Ishikawa (cell line): ENCODE results near the gene TMEM107.

Experiments
- CEBPB ChIP-seq: IDR thresholded peaks from 2 replicates; pipeline ENCODE4 v1.6.1; 2012
- CREB1 ChIP-seq: IDR thresholded peaks from 2 replicates; pipeline ENCODE4 v1.6.1; 2012; ENCODE audit warnings: low read depth
- EGR1 ChIP-seq: IDR thresholded peaks from 2 replicates; pipeline ENCODE4 v1.6.1; 2012
- EP300 ChIP-seq: IDR thresholded peaks from 2 replicates; pipeline ENCODE4 v1.6.1; 2012; ENCODE audit warnings: borderline replicate concordance
- FOXM1 ChIP-seq: IDR thresholded peaks from 2 replicates; pipeline ENCODE4 v1.6.1; 2012; ENCODE audit warnings: low read depth, borderline replicate concordance
- NFIC ChIP-seq: IDR thresholded peaks from 2 replicates; pipeline ENCODE4 v1.6.1; 2012
- RAD21 ChIP-seq: IDR thresholded peaks from 2 replicates; pipeline ENCODE4 v1.6.1; 2012; ENCODE audit warnings: low read depth
- TAF1 ChIP-seq: IDR thresholded peaks from 2 replicates; pipeline ENCODE4 v1.6.1; 2012; ENCODE audit warnings: low read depth, mild to moderate bottlenecking
- TCF12 ChIP-seq: IDR thresholded peaks from 2 replicates; pipeline ENCODE4 v1.6.1; 2012; ENCODE audit warnings: low read depth
- TEAD4 ChIP-seq: IDR thresholded peaks from 2 replicates; pipeline ENCODE4 v1.6.1; 2012
- USF1 ChIP-seq: IDR thresholded peaks from 2 replicates; pipeline ENCODE4 v1.6.1; 2012
- YY1 ChIP-seq: IDR thresholded peaks from 2 replicates; pipeline ENCODE4 v1.6.1; 2012; ENCODE audit warnings: low read depth
- ZBTB7A ChIP-seq: IDR thresholded peaks from 2 replicates; pipeline ENCODE4 v1.6.1; 2012; ENCODE audit warnings: low read depth
- TF ChIP-seq, protein P1 (sequence below): IDR thresholded peaks from 2 replicates; pipeline ENCODE4 v1.6.1; 2012
- TF ChIP-seq, protein P2 (sequence below): IDR thresholded peaks from 2 replicates; pipeline ENCODE4 v1.6.1; 2012; ENCODE audit warnings: low read depth, mild to moderate bottlenecking

The TMEM107 gene

DNA sequence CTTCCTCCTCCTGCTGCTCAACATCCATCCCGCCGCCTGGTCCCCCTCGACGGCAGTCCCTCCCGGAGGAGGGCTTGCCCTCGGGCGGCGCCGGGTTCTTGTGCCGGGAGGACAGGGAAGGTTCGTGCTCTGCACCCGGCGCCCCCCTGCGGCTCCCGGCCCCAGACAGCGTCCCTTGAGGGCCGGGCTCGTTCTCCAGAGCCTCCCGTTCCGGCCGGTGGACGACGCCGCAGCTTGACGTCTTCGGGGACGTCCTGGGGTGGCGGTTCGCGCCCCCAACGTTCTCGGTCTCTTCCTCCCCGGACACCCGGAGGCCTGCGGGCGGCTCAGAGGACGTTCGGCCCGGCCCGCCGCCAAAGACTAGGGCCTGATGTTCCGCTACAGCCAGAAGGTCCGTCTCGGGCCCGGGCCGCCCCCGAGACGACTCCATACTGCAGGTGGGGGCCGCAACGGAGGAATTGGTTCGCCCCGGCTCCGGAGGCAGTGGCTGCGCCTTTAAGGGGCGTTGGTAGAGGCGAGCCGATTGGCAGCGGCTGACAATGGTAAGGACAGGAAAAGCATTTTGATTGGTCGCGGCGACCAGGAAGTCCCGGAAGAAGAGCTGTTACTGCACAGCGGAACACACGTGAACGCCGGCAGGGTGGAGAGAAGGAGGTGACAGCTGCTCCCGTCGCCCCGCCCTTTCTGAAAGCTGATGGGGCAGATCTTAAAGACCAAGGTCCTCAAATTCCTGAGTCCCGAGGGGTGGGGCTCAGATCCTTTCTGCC, 13.7 kb upstream of the TMEM107 start, which contains the start of gene BORCS6:
BORCS6 (minus strand) TSS at position 470 of the 767 bp plus-strand sequence; CDS start at position 430, 40 bp downstream.
- TF ChIP-seq TEAD4 (peak; percentile 32), YY1 (peak; percentile 58; the same call in 1 of the 2 replicates), NFIC (no peak), FOXM1 (0 out of 2 replicates have a peak, but pooled peaks have one; percentile 11), EP300 (no peak), USF1 (peak; percentile 88), ZBTB7A (peak; percentile 49; the same call in 1 of the 2 replicates)
- TF ChIP-seq, protein P1, sequence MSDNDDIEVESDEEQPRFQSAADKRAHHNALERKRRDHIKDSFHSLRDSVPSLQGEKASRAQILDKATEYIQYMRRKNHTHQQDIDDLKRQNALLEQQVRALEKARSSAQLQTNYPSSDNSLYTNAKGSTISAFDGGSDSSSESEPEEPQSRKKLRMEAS = peak; percentile 77

DNA sequence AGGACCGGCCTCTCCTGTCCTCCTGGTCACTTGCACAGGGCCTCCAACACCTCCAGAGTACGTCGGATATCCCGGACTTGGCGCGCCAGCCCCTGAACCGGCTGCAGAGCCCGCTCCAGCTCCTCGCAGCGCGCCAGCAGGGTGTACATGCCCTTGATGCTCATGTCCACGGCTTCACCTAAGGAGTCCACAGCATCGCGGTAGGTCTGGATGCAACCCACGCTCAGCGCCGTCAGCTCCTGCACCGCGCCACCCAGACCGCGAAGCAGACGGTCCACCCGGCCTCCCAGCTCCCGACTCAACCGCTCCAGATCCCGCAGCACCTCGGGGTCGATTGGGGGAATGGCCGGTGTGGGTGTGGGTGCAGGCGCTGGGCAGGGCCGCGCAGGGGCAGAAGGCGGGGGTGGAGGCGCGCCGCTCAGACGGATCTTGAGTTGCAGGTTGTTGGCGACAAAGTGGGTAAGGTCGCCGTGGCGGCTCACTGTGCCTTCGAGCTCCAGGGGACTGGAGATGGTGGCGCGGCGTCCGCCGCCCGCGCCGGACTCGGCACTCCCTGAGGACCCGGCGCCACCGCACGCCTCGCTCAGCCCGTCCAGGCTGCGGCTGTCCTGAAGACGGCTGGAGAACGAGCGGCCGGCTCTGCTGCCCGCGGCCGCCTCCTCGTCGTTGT, 13.0 kb upstream of the TMEM107 start:
- TF ChIP-seq NFIC (no peak), EGR1 (peak; percentile 6; the same call in 1 of the 2 replicates), YY1 (no peak)

DNA sequence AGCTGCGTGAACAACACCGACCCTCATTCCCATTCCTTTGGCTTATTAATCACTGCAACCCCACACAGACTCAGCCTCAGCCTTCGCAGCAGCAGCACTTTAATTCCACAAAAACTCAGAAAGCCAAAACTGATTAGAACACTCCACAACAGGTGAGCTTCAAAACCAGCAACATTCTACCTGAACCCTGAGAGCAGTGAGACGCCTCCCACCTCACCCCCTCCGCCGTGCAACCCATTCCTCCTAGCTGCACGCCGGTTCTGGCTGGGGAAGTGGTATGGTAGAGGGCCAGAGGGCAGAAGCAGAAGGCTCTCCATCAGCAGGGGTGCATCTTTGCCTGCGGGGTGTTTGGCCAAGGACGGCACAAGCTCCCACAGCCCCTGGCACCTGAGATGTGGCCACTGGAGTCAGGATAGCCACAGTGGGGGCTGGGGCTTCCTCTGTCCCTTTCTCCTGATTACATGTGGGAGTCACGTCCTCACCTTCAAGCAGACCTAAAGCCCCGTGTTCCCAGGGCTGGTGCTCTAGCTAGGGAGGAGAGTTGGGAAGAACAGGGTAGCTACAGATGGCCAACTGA, 12.2 kb upstream of the TMEM107 start:
- TF ChIP-seq EGR1 = 0 out of 2 replicates have a peak, but pooled peaks have one; percentile 5
- no peak for TF ChIP-seq ZBTB7A

GRCh38 chr17:8187517-8188262, 11.5 kb upstream of the TMEM107 start:
- TF ChIP-seq EGR1 (no peak), CREB1 (peak; percentile 23; the same call in 1 of the 2 replicates), NFIC (peak; percentile 74), RAD21 (no peak), ZBTB7A (0 out of 2 replicates have a peak, but pooled peaks have one; percentile 25), TAF1 (peak; percentile 54; the same call in 1 of the 2 replicates), TEAD4 (peak; percentile 86), EP300 (peak; percentile 13; the same call in 1 of the 2 replicates), FOXM1 (peak; percentile 60; the same call in 1 of the 2 replicates), USF1 (peak; percentile 79), TCF12 (peak; percentile 57), CEBPB (peak; percentile 67; the same call in 1 of the 2 replicates), YY1 (peak; percentile 30)
- TF ChIP-seq, protein P2, sequence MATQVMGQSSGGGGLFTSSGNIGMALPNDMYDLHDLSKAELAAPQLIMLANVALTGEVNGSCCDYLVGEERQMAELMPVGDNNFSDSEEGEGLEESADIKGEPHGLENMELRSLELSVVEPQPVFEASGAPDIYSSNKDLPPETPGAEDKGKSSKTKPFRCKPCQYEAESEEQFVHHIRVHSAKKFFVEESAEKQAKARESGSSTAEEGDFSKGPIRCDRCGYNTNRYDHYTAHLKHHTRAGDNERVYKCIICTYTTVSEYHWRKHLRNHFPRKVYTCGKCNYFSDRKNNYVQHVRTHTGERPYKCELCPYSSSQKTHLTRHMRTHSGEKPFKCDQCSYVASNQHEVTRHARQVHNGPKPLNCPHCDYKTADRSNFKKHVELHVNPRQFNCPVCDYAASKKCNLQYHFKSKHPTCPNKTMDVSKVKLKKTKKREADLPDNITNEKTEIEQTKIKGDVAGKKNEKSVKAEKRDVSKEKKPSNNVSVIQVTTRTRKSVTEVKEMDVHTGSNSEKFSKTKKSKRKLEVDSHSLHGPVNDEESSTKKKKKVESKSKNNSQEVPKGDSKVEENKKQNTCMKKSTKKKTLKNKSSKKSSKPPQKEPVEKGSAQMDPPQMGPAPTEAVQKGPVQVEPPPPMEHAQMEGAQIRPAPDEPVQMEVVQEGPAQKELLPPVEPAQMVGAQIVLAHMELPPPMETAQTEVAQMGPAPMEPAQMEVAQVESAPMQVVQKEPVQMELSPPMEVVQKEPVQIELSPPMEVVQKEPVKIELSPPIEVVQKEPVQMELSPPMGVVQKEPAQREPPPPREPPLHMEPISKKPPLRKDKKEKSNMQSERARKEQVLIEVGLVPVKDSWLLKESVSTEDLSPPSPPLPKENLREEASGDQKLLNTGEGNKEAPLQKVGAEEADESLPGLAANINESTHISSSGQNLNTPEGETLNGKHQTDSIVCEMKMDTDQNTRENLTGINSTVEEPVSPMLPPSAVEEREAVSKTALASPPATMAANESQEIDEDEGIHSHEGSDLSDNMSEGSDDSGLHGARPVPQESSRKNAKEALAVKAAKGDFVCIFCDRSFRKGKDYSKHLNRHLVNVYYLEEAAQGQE = no peak
- TF ChIP-seq, protein P1 = peak; percentile 87

DNA sequence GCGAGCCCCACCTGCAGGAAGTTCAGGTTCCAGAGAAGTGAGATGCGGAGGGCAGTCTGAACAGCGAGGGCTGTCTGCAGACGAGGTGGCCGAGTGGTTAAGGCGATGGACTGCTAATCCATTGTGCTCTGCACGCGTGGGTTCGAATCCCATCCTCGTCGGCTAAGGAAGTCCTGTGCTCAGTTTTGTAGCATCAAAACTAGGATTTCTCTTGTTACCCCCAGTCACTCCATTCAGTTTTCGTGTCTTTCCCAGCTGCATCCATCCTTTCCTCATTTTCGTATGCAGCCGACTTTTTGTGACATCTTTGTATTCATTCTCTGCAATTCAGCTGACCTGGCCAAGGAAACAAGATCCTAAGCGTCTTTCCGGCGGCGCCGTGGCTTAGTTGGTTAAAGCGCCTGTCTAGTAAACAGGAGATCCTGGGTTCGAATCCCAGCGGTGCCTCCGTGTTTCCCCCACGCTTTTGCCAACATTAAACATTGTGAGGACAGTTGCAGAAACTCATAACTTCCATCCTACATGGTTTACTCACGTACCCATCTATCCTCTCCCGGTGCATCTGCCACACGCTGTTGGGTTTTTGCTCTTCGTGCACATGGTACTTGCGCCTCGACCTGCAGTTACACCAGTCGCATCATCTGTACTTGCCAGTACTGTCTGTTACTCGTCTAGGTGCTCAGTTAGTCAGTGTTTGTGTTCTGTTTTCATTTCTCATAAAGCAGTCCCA, 10.8 kb upstream of the TMEM107 start:
- TF ChIP-seq RAD21 (no peak), TCF12 (0 out of 2 replicates have a peak, but pooled peaks have one; percentile 0), ZBTB7A (no peak), CEBPB (peak; percentile 29; the same call in 1 of the 2 replicates), EP300 (peak; percentile 16; the same call in 1 of the 2 replicates), FOXM1 (no peak), CREB1 (no peak), USF1 (no peak; the same call in 1 of the 2 replicates), YY1 (peak; percentile 23), TEAD4 (peak; percentile 92)
- TF ChIP-seq, protein P2 = no peak
- TF ChIP-seq, protein P1 = peak; percentile 42; the same call in 1 of the 2 replicates
